Hematopoietic multipotent progenitor cell (in vitro differentiated cells): ENCODE results near the gene CTNNA1. TPM values are rescaled to one million over a fixed set of nuclear protein-coding genes. Genes with fewer than 3 reads are reported as not detected.
"Not testable (repeated sequence)": the region's sequence is repeated elsewhere in the genome, so short reads cannot be mapped to it uniquely, and the experiment has no call there.

ENCODE experiments used
- DNase-seq, 3 donors: peaks; one replicate each; pipeline ENCODE4 v3.0.0-alpha.2; 2011 to 2015; ENCODE audit warnings: low read depth in 2 of 3, low spot score in 2 of 3
- total RNA-seq: library from RNA; depleted of rRNA; stranded (reverse); fragments of >200 nt; gene quantifications from one replicate; pipeline ENCODE4 v1.2.3, GENCODE V29; 2012

Gene CTNNA1
- total RNA-seq, 1 donor: 141 TPM

DNA sequence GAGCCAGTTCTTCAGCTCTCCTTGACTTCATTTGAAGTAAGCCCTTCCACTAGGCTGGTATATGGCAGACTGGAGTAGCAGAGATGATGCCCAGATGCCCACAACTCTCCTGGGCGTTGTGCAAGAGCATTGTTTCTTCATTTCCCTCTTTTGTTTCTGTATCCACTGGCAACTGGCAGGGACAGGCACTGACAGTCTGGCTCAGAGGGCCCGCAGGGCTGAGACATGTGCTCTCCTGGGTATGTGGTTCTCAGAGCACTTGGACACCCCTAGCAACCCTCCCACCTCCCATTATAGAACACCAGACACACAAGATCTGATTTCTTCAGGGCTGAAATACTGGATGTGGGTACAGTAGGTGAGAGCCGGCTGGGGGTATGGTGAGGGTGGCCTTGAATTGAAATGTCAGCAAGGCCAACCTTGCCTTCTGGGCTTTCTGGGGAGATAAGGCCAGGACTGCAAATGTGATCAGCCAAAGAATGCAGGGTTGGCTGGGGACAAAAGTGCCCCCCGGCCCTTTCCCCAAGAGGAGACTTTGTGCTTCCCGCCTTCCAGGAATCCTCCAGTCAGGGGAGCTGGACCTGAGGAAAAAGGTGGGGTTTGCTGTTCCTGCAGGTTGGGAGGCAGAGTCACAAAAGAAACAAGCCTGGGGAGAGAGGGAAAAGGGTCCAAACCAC lies 28.6 kb upstream of the CTNNA1 start:
- peak in 2 of 3 donors; percentile 14 to 51 for DNase-seq

DNA sequence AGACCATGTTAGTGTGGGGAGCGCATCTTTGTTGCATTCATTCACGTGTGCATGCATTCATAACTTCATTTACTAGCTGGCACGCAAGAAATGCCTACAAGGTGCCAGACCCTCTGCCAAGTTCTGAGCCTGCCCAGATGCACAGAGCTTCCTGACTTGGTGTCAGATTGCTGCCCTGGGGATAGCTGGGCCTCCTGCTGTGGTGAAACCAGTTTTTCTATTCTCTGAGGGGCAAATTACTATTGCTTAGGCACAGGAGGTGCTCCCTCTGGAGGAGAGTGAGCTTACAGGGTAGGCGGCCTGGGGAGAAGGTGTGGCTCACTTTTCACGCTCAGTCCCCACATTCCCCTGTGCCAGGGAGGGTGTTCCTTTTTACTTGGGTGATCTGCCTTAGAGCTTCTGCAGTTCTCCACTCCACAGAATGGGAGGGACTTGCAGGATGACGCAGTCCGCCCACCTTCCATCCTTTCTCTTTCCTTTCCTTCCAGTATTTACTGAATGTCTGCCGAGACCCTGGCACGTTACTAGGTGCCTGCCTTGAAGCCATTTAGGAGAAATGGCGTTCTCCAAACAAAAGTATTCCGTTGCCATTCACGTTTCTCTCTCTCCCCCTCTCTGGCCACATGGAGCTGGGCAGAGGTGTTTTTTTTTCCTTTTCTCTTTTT lies 27.9 kb upstream of the CTNNA1 start:
- DNase-seq: peak in 1 of 3 donors; percentile 24

DNA sequence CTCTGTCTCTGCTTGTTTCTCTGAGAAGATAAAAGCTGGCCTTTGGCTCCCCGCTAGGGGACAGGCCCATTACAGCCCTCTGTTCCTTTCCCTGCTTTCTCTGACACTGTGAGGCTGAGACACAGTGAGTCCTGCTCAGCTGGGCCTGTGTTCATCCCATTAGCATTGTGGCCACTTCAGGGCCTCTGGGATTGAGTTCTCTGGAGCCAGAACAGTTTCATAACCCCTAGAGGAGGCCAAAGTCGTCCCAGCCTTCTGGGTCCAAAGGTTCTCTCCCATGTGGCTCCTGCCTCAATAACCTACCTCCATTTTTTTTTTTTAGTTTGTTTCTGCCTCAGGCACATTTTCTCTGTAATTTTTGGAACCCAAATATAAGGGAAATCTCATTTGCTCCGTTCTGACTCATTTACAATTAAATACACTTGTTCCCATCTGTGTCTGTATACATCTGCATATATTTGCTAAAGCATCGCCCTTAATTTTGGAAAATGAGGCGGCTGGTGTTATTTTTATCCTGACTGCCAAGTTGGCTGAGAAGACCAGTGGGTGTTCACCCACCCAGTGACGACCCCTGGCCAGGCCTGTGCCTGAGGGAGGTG lies 27.3 kb upstream of the CTNNA1 start:
- no peak for DNase-seq

DNA sequence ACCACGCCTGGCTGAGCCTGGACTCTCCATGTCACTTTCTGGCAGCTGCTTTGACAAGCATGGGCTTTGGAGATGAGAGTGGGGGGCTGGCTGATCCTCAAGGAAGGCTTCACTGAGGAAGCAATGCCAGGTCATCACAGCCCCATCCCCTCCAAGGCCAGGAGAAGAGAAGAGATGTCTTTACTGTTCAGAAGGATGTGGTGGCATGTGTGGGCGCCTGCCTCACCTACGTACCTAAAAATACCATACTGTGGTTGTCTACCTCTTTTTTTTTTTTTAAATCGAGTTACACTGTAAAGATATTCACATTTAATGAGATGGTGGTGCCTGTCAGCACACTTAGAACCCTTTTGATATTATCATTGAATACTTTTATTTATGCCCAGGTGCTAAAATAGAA lies 26.4 kb upstream of the CTNNA1 start:
- no peak for DNase-seq

DNA sequence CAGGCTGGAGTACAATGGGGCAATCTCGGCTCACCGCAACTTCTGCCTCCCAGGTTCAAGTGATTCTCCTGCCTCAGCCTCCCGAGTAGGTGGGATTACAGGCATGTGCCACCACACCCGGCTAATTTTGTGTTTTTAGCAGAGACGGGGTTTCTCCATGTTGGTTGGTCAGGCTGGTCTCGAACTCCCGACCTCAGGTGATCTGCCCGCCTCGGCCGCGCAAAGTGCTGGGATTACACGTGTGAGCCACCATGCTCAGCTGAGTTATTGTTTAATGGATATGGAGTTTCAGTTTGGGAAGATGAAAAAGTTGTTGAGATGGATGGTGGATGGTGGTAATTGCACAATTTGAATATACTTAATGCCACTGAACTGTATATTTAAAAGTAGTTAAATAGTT lies 22.7 kb upstream of the CTNNA1 start:
- not testable (repeated sequence) for DNase-seq

DNA sequence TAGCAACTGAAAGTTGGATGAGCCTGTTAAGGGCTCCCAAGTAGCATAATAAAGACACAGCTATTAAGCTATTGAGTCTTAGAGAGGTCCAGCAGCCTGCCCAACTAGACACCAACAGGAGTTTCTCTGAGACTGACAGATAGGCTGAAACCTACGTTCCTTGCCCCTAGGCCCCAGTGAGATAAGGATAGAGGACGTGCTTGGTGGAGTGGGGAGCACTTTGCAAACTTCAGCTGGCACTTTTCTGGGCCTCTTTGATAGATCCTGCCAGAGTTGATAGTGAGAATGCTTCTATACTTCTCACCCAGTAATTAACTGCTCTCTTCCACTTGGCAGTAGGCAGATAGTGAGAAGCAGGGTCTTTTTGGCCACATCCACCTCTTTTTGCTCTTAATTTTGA lies 20.8 kb upstream of the CTNNA1 start:
- DNase-seq: no peak

DNA sequence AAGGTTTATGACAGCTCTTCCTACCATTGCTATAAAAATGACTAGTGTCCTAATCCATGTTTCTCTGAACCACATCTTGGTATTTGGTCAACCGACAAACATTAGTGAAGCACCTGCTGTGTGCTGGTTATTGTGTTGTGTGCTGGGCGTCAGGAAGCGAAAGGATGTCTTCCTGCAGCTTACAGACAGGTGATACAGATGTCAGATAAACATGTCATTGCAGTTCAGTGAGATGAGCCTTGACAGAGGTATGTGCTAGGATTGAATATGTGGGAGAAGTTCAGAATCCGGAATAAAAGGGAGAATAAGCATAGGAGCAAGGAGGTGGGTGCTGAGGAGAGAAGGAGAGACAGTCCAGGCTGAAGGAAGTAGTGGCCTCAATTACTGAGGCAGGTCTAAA lies 20.3 kb upstream of the CTNNA1 start:
- no peak for DNase-seq

DNA sequence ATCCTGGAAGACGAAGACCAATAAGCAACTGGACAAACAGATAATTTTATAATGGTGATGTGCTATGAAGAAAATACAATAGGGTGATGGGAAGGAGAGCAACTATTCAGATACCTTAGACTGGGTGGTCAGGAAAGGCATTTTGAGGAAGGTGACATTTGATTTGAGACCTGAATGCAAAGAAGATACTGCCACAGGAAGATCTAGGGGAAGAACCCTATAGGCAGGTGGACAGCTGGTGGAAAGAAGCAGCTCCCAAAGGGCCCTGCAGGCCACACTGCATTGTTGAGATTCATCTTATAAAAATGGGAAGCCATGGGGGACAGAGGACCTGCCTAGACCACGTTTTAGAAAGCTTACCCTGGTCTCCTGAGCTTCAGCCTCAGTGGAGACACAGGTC lies 19.7 kb upstream of the CTNNA1 start:
- DNase-seq: no peak

DNA sequence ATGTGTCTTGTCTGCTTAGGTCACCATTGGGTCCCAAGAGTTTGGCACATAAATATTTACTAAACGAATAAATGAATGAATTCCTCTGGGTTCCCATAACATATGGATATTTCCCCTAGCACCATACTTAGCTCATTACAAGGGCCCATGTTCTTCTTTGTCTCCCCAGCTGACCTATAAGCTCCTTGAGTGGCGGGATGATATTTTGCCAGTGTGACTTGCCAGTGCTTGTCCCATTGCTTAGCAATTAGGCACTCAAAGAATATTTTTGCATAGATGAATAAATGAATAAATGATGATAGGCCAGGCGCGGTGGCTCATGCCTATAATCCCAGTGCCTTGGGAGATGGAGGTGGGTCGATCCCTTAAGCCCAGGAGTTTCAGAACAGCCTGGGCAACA lies 16.9 kb upstream of the CTNNA1 start:
- DNase-seq: no peak

DNA sequence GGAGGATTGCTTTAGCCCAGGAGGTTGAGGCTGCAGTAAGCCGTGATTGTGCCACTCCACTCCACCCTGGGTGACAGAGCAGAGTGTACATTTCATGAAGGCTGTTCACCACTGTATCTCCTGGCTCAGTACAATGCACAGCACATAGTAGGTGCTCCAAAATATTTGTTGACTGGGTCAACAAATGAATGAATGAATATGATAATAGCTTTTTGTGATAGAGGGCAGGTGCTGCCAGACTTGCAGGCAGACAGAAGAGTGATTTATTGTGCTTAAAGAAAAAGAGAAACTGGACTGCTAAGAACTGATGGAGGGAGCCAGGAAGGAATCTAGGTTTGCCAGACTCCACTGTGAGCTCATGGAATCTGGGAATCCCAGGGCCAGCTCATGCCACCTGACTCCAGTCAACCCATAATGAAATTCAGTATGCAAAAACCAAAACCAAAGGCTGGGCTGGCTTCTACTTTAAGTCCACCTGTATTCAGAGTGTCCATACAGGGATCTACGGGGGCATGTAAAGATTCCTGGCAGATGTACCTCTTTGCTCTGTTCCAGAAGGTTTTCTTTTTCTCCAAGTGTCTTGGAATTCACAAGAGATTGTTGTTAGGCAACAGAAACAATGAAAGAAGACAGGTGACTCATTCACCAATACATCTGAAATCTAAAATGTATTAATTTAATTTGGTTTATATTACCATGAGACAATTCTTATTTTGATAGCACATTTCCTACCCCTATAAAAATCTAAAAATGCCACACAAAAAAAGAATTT lies 15.5 kb upstream of the CTNNA1 start:
- DNase-seq: no peak

DNA sequence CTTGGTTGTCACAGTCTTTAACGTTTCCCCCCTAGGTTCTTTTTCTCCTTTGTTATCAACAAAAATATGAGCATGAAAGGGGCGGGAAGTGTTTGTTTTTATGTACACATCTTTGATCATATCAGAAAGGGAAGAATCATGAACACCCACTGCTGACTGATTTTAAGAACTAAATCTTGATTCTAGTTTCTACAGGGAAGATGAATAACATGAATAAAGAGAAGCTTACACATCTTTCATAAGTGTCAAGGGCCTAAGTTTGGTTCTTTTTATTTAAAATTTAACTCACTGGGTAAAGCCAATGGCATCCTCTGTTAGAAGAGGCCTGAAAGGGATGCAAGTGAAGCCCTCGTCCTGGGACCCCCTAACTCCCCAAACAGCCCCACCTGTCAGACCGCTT lies 14.8 kb upstream of the CTNNA1 start:
- DNase-seq: no peak

DNA sequence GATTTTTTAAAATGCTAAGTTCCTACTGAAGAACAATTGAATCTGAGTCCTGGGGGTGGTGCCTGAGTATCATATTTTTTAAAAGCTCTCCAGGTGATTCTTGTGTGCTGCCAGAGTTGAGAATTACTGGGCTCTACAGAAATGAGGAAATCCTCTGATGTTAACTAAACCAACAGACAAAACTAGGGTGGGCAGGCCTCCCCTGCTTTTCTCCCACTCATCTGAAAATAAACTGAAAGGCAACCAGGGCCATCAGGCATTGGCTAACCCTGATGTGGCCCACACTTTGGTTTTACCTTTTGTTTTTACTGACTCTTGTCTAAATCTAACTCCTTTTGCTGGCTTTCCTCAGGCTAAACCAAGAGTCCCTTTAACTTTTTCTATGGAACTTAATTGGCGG lies 13.3 kb upstream of the CTNNA1 start:
- DNase-seq: no peak

DNA sequence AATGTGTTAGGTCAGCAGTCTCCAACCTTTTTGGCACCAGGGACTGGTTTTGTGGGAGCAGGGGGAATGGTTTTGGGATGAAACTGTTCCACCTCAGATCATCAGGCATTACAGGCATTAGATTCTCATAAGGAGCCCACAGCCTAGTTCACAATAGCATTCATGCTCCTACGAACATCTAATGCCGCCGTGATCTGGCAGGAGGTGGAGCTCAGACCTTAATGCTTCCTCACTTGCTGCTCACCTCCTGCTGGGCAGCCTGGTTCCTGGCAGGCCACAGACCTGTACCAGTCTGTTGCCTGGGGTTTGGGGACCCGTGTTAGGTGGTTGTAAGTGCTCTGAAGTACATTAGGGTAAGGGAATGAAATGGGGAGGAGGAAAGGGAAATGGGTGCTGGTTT lies 9.7 kb upstream of the CTNNA1 start:
- no peak for DNase-seq

DNA sequence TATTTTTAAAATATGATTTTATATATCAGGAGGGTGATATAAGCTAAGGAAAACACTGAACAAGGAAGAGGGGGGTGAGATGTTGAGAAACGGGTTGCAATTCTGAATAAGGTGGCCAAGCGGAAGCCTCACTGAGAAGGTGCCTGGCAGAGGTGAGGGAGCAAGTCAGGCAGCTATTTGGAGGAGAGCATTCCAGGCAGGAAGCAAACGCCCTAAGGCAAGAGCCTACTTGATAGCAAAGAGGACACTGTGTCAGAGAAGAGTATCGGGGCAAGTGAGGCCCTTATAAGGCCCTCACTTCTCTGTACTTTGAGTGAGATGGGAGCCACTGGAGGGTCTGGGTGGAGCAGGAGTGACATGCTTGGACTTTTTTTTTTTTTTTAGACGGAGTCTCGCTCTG lies 8.0 kb upstream of the CTNNA1 start:
- no peak for DNase-seq

DNA sequence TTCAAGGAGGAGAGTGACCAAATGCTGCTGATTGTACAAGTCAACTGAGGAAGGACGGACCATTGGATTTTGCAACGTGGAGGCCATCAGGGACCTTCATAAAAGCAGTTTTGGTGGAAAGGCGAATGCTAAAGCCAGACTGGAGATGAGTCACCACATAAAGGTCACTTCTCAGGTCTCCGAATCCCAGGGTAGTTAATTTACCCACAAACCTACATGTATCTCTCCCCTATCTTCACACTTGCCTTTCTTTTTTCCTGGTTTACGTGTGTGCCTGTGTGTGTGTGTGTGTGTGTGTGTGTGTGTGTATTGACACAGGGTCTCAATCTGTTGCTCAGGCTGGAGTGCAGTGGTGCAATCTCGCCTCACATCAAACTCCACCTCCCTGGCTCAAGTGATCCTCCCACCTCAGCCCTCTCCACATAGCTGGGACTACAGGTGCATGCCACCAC lies 4.6 kb upstream of the CTNNA1 start:
- no peak for DNase-seq

DNA sequence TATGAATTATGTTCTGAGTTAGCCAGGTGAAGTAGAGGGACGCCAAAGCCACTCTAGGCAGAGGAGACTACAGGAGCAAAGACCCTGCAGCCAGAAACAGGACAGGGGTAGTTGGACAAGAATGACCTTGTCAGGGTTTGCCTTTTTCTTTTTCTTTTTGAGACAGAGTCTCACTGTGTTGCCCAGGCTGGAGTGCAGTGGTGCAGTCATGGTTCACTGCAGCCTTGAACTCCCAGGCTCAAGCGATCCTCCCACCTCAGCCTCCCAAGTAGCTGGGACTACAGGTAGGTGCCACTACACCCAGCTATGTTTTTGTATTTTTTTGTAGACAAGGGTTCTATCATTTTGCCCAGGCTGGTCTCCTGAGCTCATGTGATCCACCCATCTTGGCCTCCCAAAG lies 1.9 kb upstream of the CTNNA1 start:
- not testable (repeated sequence) for DNase-seq

DNA sequence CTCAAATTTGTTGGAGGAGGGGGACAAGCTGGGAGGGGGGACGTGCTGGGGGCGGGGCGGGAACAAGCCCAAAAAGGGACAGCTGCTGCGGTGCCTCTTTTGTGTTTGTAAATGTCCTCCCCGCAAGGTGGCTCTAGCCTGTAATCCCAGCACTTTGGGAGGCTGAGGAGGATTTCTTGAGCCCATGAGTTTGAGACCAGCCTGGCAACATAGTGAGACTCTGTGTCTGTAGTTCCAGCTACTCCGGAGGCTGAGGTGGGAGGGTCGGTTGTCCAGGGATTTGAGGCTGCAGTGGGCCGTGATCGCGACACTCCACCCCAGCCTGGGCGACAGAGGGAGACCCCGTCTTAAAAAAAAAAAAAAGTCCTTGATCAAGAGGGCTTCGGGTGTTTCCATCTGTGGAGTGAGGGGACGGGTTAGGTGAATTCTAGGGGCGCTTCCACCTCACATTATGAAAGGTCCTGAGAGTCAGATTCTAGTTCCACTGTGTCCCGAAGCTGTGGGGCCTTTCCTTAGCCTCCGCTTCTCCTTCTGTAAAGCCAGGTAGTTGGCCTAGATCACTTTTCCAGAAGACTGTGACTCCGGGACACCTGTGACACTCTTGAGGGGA lies 779 bp upstream of the CTNNA1 start:
- peak in 2 of 3 donors; percentile 18 to 27 for DNase-seq

DNA sequence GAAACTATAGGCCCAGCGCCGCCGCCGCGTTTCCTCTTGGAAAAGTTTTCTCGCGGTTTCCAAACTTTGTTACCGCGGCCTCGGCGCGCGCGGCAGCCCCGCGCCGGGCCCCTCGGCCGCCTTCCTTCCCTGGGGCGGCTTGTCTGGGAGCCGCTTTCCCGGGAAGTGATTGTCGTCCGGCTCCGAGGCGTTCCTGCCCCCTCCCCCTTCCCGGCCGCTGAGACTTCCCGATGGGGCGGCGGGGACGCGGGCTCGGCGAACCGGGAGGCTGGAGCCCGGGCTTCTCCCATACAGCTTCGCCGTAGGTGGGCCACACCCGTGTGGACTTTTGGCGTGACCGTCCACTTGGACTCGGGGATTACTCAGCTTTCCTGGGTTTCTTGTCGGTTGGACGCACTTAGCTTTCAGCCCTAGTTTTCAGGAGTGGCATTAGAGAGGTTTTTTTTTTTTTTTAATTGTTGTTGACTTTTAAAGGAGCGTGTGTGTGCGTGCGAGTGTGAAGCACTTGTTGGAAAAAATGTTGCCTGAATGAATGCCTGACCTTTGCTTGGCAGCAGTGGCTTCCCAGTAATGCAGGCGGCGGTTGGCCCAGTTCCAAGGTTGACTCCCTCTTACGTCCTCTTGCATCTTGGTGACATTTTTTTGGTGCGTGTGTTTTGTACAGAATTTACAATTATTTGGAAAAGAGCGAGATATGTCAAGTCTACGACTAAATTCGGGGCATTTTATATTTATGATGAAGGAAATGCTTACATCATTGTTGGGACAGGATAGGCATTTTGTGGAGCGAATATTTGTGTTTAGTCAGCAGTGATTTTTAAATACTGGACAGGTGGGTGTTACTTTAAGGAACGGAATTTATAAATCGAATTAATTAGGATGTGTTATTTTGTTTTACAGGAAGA lies 821 bp downstream of the CTNNA1 start:
- peak in 2 of 3 donors; percentile 62 to 68 for DNase-seq

DNA sequence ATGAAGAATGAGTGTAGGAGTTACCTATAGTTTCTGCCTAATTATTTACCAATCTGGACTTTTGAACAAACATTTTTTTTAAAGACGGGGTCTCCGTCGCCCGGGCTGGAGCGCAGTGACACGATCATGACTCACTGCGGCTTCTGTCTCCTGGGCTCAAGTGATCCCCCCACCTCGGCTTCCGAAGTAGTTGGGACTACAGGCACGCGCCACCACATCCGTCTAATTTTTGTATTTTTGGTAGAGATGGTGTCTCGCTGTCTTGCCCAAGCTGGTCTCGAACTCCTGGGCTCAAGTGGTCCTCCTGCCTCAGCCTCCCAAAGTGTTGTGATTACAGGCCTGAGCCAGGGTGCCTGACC lies 1.5 kb downstream of the CTNNA1 start:
- DNase-seq: no peak
